Fibroblast of the aortic adventitia (primary cell): Measurements from ENCODE around the gene ZNF200. TPM values are rescaled to one million over a fixed set of nuclear protein-coding genes. Genes with fewer than 3 reads are reported as not detected.
"Not testable (repeated sequence)": the region's sequence is repeated elsewhere in the genome, so short reads cannot be mapped to it uniquely, and the experiment has no call there.

Source experiments
- DNase-seq: peaks from one replicate; pipeline ENCODE4 v3.0.0-alpha.2; 2010; ENCODE audit warnings: low read depth
- H3K4me3 ChIP-seq: 2 replicates; pipeline ENCODE4 v1.5.1; 2011; ENCODE audit warnings: low read depth, mild to moderate bottlenecking, control low read depth, low read length, moderate library complexity
- CTCF ChIP-seq: IDR thresholded peaks from 2 replicates; pipeline ENCODE4 v1.5.1; 2011; ENCODE audit warnings: mild to moderate bottlenecking, low read length, control low read depth, inconsistent platforms; ENCODE audit not compliant: insufficient read depth
- total RNA-seq: library from RNA; depleted of rRNA; stranded (reverse); fragments of >200 nt; gene quantifications from 2 replicates; pipeline ENCODE4 v1.2.3, GENCODE V29; 2012; ENCODE audit warnings: low replicate concordance

Gene ZNF200
- total RNA-seq, 1 donor, result 9.7 TPM

GRCh38 chr16:3202903-3203539 lies 31.9 kb downstream of the ZNF200 start:
- no peak for TF ChIP-seq CTCF
- no peak overlapping the region for H3K4me3 ChIP-seq
- no peak for DNase-seq

- no peak for DNase-seq
- no peak for TF ChIP-seq CTCF
- no peak overlapping the region for H3K4me3 ChIP-seq
These were observed 36.5 kb downstream of the ZNF200 start for GRCh38 chr16:3198334-3199072.

DNA sequence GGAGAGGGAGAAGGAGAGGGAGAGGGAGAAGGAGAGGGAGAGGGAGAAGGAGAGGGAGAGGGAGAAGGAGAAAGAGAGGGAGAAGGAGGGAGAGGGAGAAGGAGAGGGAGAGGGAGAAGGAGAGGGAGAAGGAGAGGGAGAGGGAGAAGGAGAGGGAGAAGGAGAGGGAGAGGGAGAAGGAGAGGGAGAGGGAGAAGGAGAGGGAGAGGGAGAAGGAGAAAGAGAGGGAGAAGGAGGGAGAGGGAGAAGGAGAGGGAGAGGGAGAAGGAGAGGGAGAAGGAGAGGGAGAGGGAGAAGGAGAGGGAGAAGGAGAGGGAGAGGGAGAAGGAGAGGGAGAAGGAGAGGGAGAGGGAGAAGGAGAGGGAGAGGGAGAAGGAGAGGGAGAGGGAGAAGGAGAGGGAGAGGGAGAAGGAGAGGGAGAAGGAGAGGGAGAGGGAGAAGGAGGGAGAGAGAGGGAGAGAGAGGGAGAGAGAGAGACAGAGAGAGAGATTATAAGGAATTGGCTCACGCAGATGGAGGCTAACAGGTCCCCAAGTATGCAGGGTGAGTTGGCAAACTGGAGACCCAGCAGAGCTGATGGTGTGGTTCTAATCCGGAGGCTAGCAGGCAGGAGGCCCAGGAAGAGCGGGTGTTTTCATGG lies 37.1 kb downstream of the ZNF200 start:
- DNase-seq, H3K4me3 ChIP-seq: not testable (repeated sequence)

- TF ChIP-seq CTCF, result no peak
- no peak for DNase-seq
- H3K4me3 ChIP-seq, result no peak overlapping the region
These were observed 39.0 kb downstream of the ZNF200 start for GRCh38 chr16:3195975-3196374.

GRCh38 chr16:3194792-3195191 lies 40.2 kb downstream of the ZNF200 start:
- H3K4me3 ChIP-seq, result no peak overlapping the region
- DNase-seq, result no peak
- no peak for TF ChIP-seq CTCF

- no peak for DNase-seq
- no peak overlapping the region for H3K4me3 ChIP-seq
- no peak for TF ChIP-seq CTCF
These were observed 41.4 kb downstream of the ZNF200 start for GRCh38 chr16:3193221-3194212.
